Activated T-helper 17 cell treated with anti-CD3 and anti-CD28 coated beads, Interleukin-2, amount 50 U/mL, for 72 hours (primary cell): ENCODE data around the gene COPS7A. TPM values are rescaled to one million over a fixed set of nuclear protein-coding genes. Genes with fewer than 3 reads are reported as not detected.

Experiments used
- ATAC-seq: fragments of 150-1000 bp; cut with Tn5 transposase; replicated peaks from 2 replicates; pipeline ENCODE4 v1.10.0; 2021; ENCODE audit warnings: mild to moderate bottlenecking, moderate library complexity
- H3K27ac Mint-ChIP-seq: one replicate; pipeline ENCODE4 v1.8.0; 2022; ENCODE audit warnings: mixed read lengths
- H3K27me3 Mint-ChIP-seq: one replicate; pipeline ENCODE4 v1.8.0; 2022; ENCODE audit warnings: mixed read lengths
- H3K36me3 Mint-ChIP-seq: one replicate; pipeline ENCODE4 v1.8.0; 2022; ENCODE audit warnings: low read depth, mild to moderate bottlenecking, mixed read lengths
- H3K4me1 Mint-ChIP-seq: one replicate; pipeline ENCODE4 v1.8.0; 2022; ENCODE audit warnings: mixed read lengths
- H3K4me3 Mint-ChIP-seq: one replicate; pipeline ENCODE4 v1.8.0; 2022; ENCODE audit warnings: mild to moderate bottlenecking, mixed read lengths
- H3K9me3 Mint-ChIP-seq: one replicate; pipeline ENCODE4 v1.8.0; 2022; ENCODE audit warnings: mixed read lengths
- total RNA-seq, 2 donors: library from RNA; stranded (reverse); gene quantifications; one replicate each; pipeline ENCODE4 v1.2.3, GENCODE V29; 2022

Gene COPS7A
- total RNA-seq, 2 donors from 2014 or later: 36.5 to 38.7 TPM

- H3K36me3 Mint-ChIP-seq: peaks cover 62% of the 10 kb centered on the region
- peak; percentile 0 for ATAC-seq
- H3K9me3 Mint-ChIP-seq: no peaks in the 10 kb centered on the region
- peak overlapping the region; percentile 96 for H3K27ac Mint-ChIP-seq
- H3K27me3 Mint-ChIP-seq: no peaks in the 10 kb centered on the region
- H3K4me3 Mint-ChIP-seq: peak overlapping the region; percentile 91
- H3K4me1 Mint-ChIP-seq: peaks cover 25% of the 10 kb centered on the region
These were observed 28.5 kb downstream of the COPS7A start for GRCh38 chr12:6752167-6752920.

- ATAC-seq: peak; percentile 95
- Mint-ChIP-seq H3K4me1 (peaks cover 17% of the 10 kb centered on the region), H3K27ac (peak within 1 kb of the TSS; percentile 96), H3K36me3 (peaks cover 54% of the 10 kb centered on the region), H3K4me3 (peak within 1 kb of the TSS; percentile 91), H3K27me3 (no peaks in the 10 kb centered on the region), H3K9me3 (no peaks in the 10 kb centered on the region)
These were observed 29.3 kb downstream of the COPS7A start, which contains the start of gene MLF2 for GRCh38 chr12:6752921-6753771. Gene MLF2, minus strand, starts transcription at chr12:6753141. Its CDS starts 807 bp downstream, at chr12:6752334.

DNA sequence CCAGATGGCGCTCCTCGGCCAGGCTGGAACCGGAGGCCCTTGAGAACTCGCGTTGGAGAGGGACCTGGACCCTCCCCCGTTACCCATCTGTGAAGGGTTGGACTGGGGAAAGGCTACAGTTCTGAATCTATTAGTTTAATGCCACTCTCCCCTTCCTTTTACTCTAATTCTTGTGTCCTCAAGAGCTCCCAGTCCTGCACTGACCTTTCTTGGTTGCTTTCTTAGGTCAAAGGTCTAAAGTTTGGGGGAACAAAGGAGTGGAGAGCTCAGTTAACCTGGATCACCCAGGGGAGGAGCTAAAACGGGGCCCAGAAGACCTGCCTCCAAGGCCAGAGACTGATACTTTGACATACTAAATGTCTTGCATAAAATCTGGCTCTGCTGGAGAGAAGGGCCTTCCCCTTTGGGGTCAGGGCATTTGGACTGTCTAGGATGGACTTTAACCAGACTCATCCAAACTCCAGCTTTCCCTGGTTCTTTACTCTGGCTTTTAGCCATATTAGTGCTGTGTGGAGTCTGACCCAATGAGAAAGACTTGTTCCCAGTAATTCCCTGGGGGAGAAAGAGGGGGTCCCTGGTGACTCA lies 30.0 kb downstream of the COPS7A start:
- H3K36me3 Mint-ChIP-seq: peaks cover 47% of the 10 kb centered on the region
- no peaks in the 10 kb centered on the region for H3K9me3 Mint-ChIP-seq
- no peaks in the 10 kb centered on the region for H3K27me3 Mint-ChIP-seq
- ATAC-seq: no peak
- H3K27ac Mint-ChIP-seq: peak overlapping the region; percentile 96
- peaks cover 20% of the 10 kb centered on the region for H3K4me1 Mint-ChIP-seq
- H3K4me3 Mint-ChIP-seq: peak overlapping the region; percentile 91

GRCh38 chr12:6754411-6754810 lies 30.6 kb downstream of the COPS7A start:
- no peaks in the 10 kb centered on the region for H3K27me3 Mint-ChIP-seq
- ATAC-seq: no peak
- H3K9me3 Mint-ChIP-seq: no peaks in the 10 kb centered on the region
- no peak overlapping the region for H3K27ac Mint-ChIP-seq
- H3K4me1 Mint-ChIP-seq: peaks cover 20% of the 10 kb centered on the region
- H3K4me3 Mint-ChIP-seq: peak overlapping the region; percentile 91
- H3K36me3 Mint-ChIP-seq: peaks cover 42% of the 10 kb centered on the region

DNA sequence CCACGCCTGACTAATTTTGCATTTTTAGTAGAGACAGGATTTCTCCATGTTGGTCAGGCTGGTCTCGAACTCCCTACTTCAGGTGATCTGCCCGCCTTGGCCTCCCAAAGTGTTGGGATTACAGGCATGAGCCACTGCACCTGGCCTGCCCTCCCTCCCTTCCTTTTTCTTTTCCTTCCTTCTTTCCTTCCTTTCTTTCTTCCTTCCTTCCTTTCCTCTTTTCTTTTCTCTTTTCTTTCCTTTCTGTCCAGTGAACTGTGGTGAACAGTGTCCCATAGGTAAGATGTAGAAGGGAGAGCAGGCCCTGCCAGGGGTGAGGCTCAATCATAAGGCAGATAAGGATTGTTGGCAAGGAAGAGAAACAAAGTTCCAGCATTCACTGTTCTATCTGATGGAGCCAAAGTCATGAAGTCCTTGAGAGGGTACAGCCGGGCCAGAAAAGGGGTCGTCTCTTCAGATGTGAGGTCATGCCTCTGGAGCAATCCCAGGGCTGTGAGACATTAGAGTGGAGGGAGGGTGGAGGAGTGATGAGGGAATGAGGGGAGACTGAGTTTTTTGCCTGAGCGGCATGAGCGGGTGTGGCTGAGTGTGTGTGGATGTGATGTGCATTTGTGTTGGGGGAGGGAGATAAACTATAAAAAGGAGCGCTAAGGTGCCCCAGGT lies 33.3 kb downstream of the COPS7A start:
- Mint-ChIP-seq H3K36me3 (peaks cover 14% of the 10 kb centered on the region), H3K27me3 (no peaks in the 10 kb centered on the region), H3K4me3 (no peak overlapping the region), H3K27ac (no peak overlapping the region), H3K9me3 (no peaks in the 10 kb centered on the region), H3K4me1 (peaks cover 13% of the 10 kb centered on the region)
- no peak for ATAC-seq

- Mint-ChIP-seq H3K27me3 (no peaks in the 10 kb centered on the region), H3K36me3 (no peaks in the 10 kb centered on the region), H3K9me3 (no peaks in the 10 kb centered on the region), H3K27ac (no peak overlapping the region), H3K4me1 (peaks cover 12% of the 10 kb centered on the region), H3K4me3 (no peak overlapping the region)
- peak; percentile 6 for ATAC-seq
These were observed 34.8 kb downstream of the COPS7A start for GRCh38 chr12:6758506-6759095.

GRCh38 chr12:6759741-6760140 lies 35.9 kb downstream of the COPS7A start:
- Mint-ChIP-seq H3K36me3 (no peaks in the 10 kb centered on the region), H3K27ac (no peak overlapping the region), H3K9me3 (no peaks in the 10 kb centered on the region), H3K4me3 (no peak overlapping the region), H3K4me1 (peaks cover 14% of the 10 kb centered on the region), H3K27me3 (peaks cover 7% of the 10 kb centered on the region)
- ATAC-seq: no peak

DNA sequence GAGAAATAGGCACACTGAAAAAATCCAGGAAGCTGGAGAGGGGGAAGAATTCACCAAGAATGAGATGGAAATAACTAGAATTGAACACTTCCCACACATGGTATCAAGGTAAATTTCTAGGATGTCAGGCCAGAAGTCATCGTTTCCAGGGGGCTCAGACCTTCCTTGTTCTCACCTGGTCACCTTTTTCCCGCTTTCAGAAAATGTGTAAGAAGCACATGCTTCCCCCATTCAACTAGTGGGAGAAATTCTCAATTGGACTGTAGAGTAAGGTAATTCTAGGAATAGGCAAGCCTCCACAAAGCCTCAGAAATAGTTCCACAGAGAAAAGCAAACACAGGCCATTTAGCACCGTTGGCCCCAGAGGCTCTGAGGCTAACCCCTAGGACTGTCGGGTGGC lies 39.5 kb downstream of the COPS7A start:
- Mint-ChIP-seq H3K36me3 (peaks cover 16% of the 10 kb centered on the region), H3K27ac (no peak overlapping the region), H3K4me3 (no peak overlapping the region), H3K27me3 (peaks cover 24% of the 10 kb centered on the region), H3K9me3 (no peaks in the 10 kb centered on the region), H3K4me1 (peaks cover 31% of the 10 kb centered on the region)
- ATAC-seq: no peak

- H3K27ac Mint-ChIP-seq: peak overlapping the region; percentile 70
- peaks cover 30% of the 10 kb centered on the region for H3K4me1 Mint-ChIP-seq
- ATAC-seq: peak; percentile 87
- H3K27me3 Mint-ChIP-seq: peaks cover 26% of the 10 kb centered on the region
- peak overlapping the region; percentile 67 for H3K4me3 Mint-ChIP-seq
- H3K36me3 Mint-ChIP-seq: peaks cover 23% of the 10 kb centered on the region
- H3K9me3 Mint-ChIP-seq: no peaks in the 10 kb centered on the region
These were observed 40.4 kb downstream of the COPS7A start for GRCh38 chr12:6764011-6764828.

- peaks cover 34% of the 10 kb centered on the region for H3K27me3 Mint-ChIP-seq
- no peak for ATAC-seq
- H3K36me3 Mint-ChIP-seq: peaks cover 28% of the 10 kb centered on the region
- no peaks in the 10 kb centered on the region for H3K9me3 Mint-ChIP-seq
- H3K27ac Mint-ChIP-seq: peak overlapping the region; percentile 4
- peak overlapping the region; percentile 67 for H3K4me3 Mint-ChIP-seq
- peaks cover 34% of the 10 kb centered on the region for H3K4me1 Mint-ChIP-seq
These were observed 41.3 kb downstream of the COPS7A start for GRCh38 chr12:6765048-6765633.

DNA sequence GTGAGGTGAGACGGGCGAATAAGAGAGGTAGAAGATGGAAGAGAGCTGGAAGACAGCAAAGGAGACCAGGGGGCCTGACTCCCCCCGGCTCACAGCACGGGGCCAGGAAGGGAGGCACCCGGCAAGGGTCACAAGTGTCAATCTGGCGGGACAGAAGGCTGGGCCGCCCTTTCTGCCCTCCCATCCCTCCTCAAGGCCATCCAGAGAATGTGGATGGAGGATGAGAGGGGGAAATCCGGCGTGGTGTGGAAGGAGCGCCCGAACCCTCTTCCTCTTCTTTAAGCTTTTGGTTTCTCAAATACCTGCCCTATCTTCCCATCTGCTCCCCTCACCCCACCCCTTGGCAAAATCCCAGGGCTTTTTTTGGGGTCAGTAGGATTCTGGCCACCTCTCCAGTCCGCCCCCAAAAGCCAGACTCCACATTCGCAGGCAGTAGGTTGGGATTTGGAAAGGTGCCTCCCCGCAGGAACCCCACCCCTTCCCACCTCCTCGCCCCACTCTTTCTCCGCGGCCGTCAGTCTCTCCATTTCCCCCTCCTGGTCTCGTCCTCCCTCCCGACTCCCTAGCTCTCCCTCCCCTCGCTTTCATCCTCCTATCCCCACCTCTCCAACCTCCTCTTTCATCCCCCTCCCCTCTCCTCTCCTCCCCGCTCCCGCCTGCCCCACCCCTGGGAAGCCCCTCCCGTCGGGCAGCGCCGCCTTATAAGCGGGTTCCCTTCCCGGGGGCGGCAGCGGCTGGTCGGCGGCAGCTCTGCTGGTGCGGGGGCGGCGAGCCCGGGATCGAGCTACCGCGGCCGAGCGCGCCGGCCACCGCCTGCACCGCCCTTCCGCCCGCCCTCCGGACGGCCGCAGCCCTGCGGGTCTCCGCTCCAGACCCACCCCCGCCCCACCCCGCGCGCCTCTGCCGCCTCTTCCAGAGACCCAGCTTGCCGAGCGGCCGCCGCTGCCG lies 42.1 kb downstream of the COPS7A start, which contains the start of gene PTMS:
Gene PTMS (plus strand): TSS at position 730 of the 948 bp plus-strand sequence. CDS start 343 bp downstream, outside the sequence.
- Mint-ChIP-seq H3K4me1 (peaks cover 38% of the 10 kb centered on the region), H3K9me3 (no peaks in the 10 kb centered on the region), H3K27ac (peak within 1 kb of the TSS; percentile 78), H3K4me3 (peak within 1 kb of the TSS; percentile 89), H3K36me3 (peaks cover 35% of the 10 kb centered on the region), H3K27me3 (peaks cover 34% of the 10 kb centered on the region)
- peak; percentile 16 for ATAC-seq
